ENCODE measurements around the gene FSHR.

DNA sequence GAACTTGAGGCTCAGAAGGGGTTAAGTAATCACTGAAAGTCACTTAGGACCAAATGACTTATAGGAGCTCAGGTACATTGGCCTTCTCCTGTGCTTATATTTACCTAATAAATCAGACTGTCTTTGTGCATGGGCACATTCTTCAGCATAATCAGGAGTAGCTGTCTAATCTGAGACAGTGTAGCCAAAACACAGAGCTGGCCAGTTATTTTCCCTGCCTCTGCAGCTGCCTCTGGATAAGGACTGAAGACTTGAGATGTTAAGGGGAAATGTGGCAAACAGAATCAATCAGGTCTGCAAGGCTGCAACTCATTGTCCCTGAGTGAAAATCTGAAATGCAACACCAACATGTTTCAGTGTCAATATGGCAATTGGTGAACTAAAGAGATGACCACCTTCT, 1.5 kb downstream of the FSHR start:
- TF ChIP-seq, protein P1, sequence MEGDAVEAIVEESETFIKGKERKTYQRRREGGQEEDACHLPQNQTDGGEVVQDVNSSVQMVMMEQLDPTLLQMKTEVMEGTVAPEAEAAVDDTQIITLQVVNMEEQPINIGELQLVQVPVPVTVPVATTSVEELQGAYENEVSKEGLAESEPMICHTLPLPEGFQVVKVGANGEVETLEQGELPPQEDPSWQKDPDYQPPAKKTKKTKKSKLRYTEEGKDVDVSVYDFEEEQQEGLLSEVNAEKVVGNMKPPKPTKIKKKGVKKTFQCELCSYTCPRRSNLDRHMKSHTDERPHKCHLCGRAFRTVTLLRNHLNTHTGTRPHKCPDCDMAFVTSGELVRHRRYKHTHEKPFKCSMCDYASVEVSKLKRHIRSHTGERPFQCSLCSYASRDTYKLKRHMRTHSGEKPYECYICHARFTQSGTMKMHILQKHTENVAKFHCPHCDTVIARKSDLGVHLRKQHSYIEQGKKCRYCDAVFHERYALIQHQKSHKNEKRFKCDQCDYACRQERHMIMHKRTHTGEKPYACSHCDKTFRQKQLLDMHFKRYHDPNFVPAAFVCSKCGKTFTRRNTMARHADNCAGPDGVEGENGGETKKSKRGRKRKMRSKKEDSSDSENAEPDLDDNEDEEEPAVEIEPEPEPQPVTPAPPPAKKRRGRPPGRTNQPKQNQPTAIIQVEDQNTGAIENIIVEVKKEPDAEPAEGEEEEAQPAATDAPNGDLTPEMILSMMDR (IDR thresholded peaks at IDR 0.05; ENCODE audit: low read length): no peak
- no peak for TF ChIP-seq EZH2 (IDR thresholded peaks at IDR 0.05; ENCODE audit: borderline replicate concordance, low read length)
